Lung microvascular endothelial cell (primary cell): ENCODE results near the gene STEAP1B. TPM values are rescaled to one million over a fixed set of nuclear protein-coding genes. Genes with fewer than 3 reads are reported as not detected.
"Not testable (repeated sequence)": the region's sequence is repeated elsewhere in the genome, so short reads cannot be mapped to it uniquely, and the experiment has no call there.

Experiments
- DNase-seq, 2 donors: peaks; one replicate each; pipeline versions ENCODE4 v3.0.0 to v3.0.0-alpha.2; 2010; ENCODE audit warnings: low read depth in 2 of 2
- total RNA-seq: library from RNA; depleted of rRNA; stranded (reverse); fragments of >200 nt; gene quantifications from 2 replicates; pipeline ENCODE4 v1.2.1, GENCODE V29; 2014

STEAP1B gene
- total RNA-seq, 1 donor from 2014 or later = 2.2 TPM

GRCh38 chr7:22433165-22433700 is 66.8 kb downstream of the STEAP1B start:
- not testable (repeated sequence) for DNase-seq

- DNase-seq = no peak
These were observed 67.7 kb downstream of the STEAP1B start for GRCh38 chr7:22432203-22432718.

- DNase-seq = peak in 1 of 2 donors; percentile 94
These were observed 69.5 kb downstream of the STEAP1B start for GRCh38 chr7:22430457-22430856.

- peak in 1 of 2 donors; percentile 20 for DNase-seq
These were observed 70.6 kb downstream of the STEAP1B start for GRCh38 chr7:22429386-22429785.

GRCh38 chr7:22427855-22428254 is 72.1 kb downstream of the STEAP1B start:
- no peak for DNase-seq

GRCh38 chr7:22427104-22427503 is 72.9 kb downstream of the STEAP1B start:
- peak; percentile 36 to 50 for DNase-seq

GRCh38 chr7:22426463-22427094 is 73.4 kb downstream of the STEAP1B start:
- DNase-seq = no peak

GRCh38 chr7:22425361-22425760 is 74.6 kb downstream of the STEAP1B start:
- no peak for DNase-seq

- DNase-seq = no peak
These were observed 77.0 kb downstream of the STEAP1B start for GRCh38 chr7:22422831-22423615.

GRCh38 chr7:22420973-22421635 is 78.9 kb downstream of the STEAP1B start:
- DNase-seq = peak; percentile 41 to 74

- no peak for DNase-seq
These were observed 80.0 kb downstream of the STEAP1B start for GRCh38 chr7:22420008-22420407.

GRCh38 chr7:22419488-22419887 is 80.5 kb downstream of the STEAP1B start:
- DNase-seq = no peak

GRCh38 chr7:22418251-22419046 is 81.5 kb downstream of the STEAP1B start:
- peak in 1 of 2 donors; percentile 95 for DNase-seq

GRCh38 chr7:22417841-22418240 is 82.1 kb downstream of the STEAP1B start:
- peak; percentile 33 to 39 for DNase-seq

GRCh38 chr7:22417349-22417748 is 82.6 kb downstream of the STEAP1B start:
- no peak for DNase-seq

GRCh38 chr7:22414424-22414823 is 85.6 kb downstream of the STEAP1B start:
- DNase-seq = no peak

- no peak for DNase-seq
These were observed 86.8 kb downstream of the STEAP1B start for GRCh38 chr7:22413211-22413610.

- no peak for DNase-seq
These were observed 87.9 kb downstream of the STEAP1B start for GRCh38 chr7:22411977-22412693.

- DNase-seq = no peak
These were observed 93.3 kb downstream of the STEAP1B start for GRCh38 chr7:22406715-22407114.

- DNase-seq = no peak
These were observed 95.5 kb downstream of the STEAP1B start for GRCh38 chr7:22404421-22405023.
